GM12874 (cell line): ENCODE measurements around the gene NDUFA8.
A peak's percentile ranks its signal among the peaks of the same experiment; 100 is the strongest.

Source experiments
- CTCF ChIP-seq: IDR thresholded peaks from 2 replicates; pipeline ENCODE4 v1.5.1; 2011; ENCODE audit warnings: low read depth, mild to moderate bottlenecking, control low read depth, low read length, moderate library complexity; ENCODE audit not compliant: insufficient read depth

NDUFA8 gene

GRCh38 chr9:122144836-122145591 lies 14.6 kb downstream of the NDUFA8 start:
- peak; percentile 42; the same call in 1 of the 2 replicates for TF ChIP-seq CTCF

- no peak for TF ChIP-seq CTCF
Observed at GRCh38 chr9:122143876-122144405, 15.6 kb downstream of the NDUFA8 start.

GRCh38 chr9:122143296-122143695 lies 16.3 kb downstream of the NDUFA8 start:
- no peak for TF ChIP-seq CTCF

- no peak for TF ChIP-seq CTCF
Observed at GRCh38 chr9:122141671-122142070, 17.9 kb downstream of the NDUFA8 start.

GRCh38 chr9:122140368-122141193 lies 19.0 kb downstream of the NDUFA8 start:
- no peak for TF ChIP-seq CTCF

GRCh38 chr9:122138560-122139268 lies 20.9 kb downstream of the NDUFA8 start:
- no peak for TF ChIP-seq CTCF

GRCh38 chr9:122135529-122135859 lies 24.1 kb downstream of the NDUFA8 start:
- no peak for TF ChIP-seq CTCF
